Activated T-helper 17 cell treated with anti-CD3 and anti-CD28 coated beads, Interleukin-2, amount 50 U/mL, for 72 hours (primary cell): Measurements from ENCODE around the gene PRDX2. TPM values are rescaled to one million over a fixed set of nuclear protein-coding genes. Genes with fewer than 3 reads are reported as not detected.
"Not testable (repeated sequence)": the region's sequence is repeated elsewhere in the genome, so short reads cannot be mapped to it uniquely, and the experiment has no call there.

Experiments
- ATAC-seq: fragments of 150-1000 bp; cut with Tn5 transposase; replicated peaks from 2 replicates; pipeline ENCODE4 v1.10.0; 2021; ENCODE audit warnings: mild to moderate bottlenecking, moderate library complexity
- H3K27ac Mint-ChIP-seq: one replicate; pipeline ENCODE4 v1.8.0; 2022; ENCODE audit warnings: mixed read lengths
- H3K27me3 Mint-ChIP-seq: one replicate; pipeline ENCODE4 v1.8.0; 2022; ENCODE audit warnings: mixed read lengths
- H3K36me3 Mint-ChIP-seq: one replicate; pipeline ENCODE4 v1.8.0; 2022; ENCODE audit warnings: low read depth, mild to moderate bottlenecking, mixed read lengths
- H3K4me1 Mint-ChIP-seq: one replicate; pipeline ENCODE4 v1.8.0; 2022; ENCODE audit warnings: mixed read lengths
- H3K4me3 Mint-ChIP-seq: one replicate; pipeline ENCODE4 v1.8.0; 2022; ENCODE audit warnings: mild to moderate bottlenecking, mixed read lengths
- H3K9me3 Mint-ChIP-seq: one replicate; pipeline ENCODE4 v1.8.0; 2022; ENCODE audit warnings: mixed read lengths
- total RNA-seq, 2 donors: library from RNA; stranded (reverse); gene quantifications; one replicate each; pipeline ENCODE4 v1.2.3, GENCODE V29; 2022

The PRDX2 gene
- total RNA-seq, 2 donors from 2014 or later, result 307 to 415 TPM

GRCh38 chr19:12800923-12801465 is 606 bp downstream of the PRDX2 start:
- Mint-ChIP-seq H3K36me3 (peaks cover 50% of the 10 kb centered on the region), H3K27ac (peak overlapping the region; percentile 75), H3K4me3 (peak overlapping the region; percentile 83), H3K4me1 (peaks cover 13% of the 10 kb centered on the region), H3K27me3 (no peaks in the 10 kb centered on the region), H3K9me3 (no peaks in the 10 kb centered on the region)
- ATAC-seq, result peak; percentile 49

- no peaks in the 10 kb centered on the region for H3K9me3 Mint-ChIP-seq
- no peak for ATAC-seq
Observed at GRCh38 chr19:12800466-12800770, 1.2 kb downstream of the PRDX2 start.

GRCh38 chr19:12799742-12800465 is 1.7 kb downstream of the PRDX2 start:
- ATAC-seq, result no peak
- H3K4me3 Mint-ChIP-seq, result peak overlapping the region; percentile 83
- H3K27me3 Mint-ChIP-seq, result no peaks in the 10 kb centered on the region
- peaks cover 18% of the 10 kb centered on the region for H3K4me1 Mint-ChIP-seq
- no peaks in the 10 kb centered on the region for H3K9me3 Mint-ChIP-seq
- H3K27ac Mint-ChIP-seq, result no peak overlapping the region
- peaks cover 50% of the 10 kb centered on the region for H3K36me3 Mint-ChIP-seq

More at GRCh38 chr19:12800466-12800770, 1.2 kb downstream of the PRDX2 start:
- H3K27me3 Mint-ChIP-seq, result no peaks in the 10 kb centered on the region
- H3K4me3 Mint-ChIP-seq, result peak overlapping the region; percentile 83
- H3K4me1 Mint-ChIP-seq, result peaks cover 18% of the 10 kb centered on the region
- H3K36me3 Mint-ChIP-seq, result peaks cover 50% of the 10 kb centered on the region
- H3K27ac Mint-ChIP-seq, result peak overlapping the region; percentile 75

GRCh38 chr19:12797607-12798006 is 4.0 kb downstream of the PRDX2 start:
- ATAC-seq, H3K27ac Mint-ChIP-seq: not testable (repeated sequence)

GRCh38 chr19:12797141-12797587 is 4.4 kb downstream of the PRDX2 start:
- Mint-ChIP-seq H3K4me1 (peaks cover 18% of the 10 kb centered on the region), H3K27me3 (no peaks in the 10 kb centered on the region), H3K27ac (no peak overlapping the region), H3K36me3 (peaks cover 73% of the 10 kb centered on the region), H3K9me3 (no peaks in the 10 kb centered on the region), H3K4me3 (no peak overlapping the region)
- ATAC-seq, result no peak

More at GRCh38 chr19:12797607-12798006, 4.0 kb downstream of the PRDX2 start:
- H3K27me3 Mint-ChIP-seq, H3K9me3 Mint-ChIP-seq, H3K4me3 Mint-ChIP-seq: not testable (repeated sequence)
- Mint-ChIP-seq H3K36me3 (peaks cover 69% of the 10 kb centered on the region), H3K4me1 (peaks cover 23% of the 10 kb centered on the region)

GRCh38 chr19:12796146-12797071 is 5.2 kb downstream of the PRDX2 start:
- Mint-ChIP-seq H3K4me3 (peak overlapping the region; percentile 97), H3K4me1 (peaks cover 17% of the 10 kb centered on the region), H3K9me3 (no peaks in the 10 kb centered on the region), H3K36me3 (peaks cover 80% of the 10 kb centered on the region), H3K27ac (peak overlapping the region; percentile 81), H3K27me3 (no peaks in the 10 kb centered on the region)
- ATAC-seq, result peak; percentile 11

- Mint-ChIP-seq H3K27me3 (no peaks in the 10 kb centered on the region), H3K4me1 (peaks cover 17% of the 10 kb centered on the region), H3K36me3 (peaks cover 76% of the 10 kb centered on the region), H3K4me3 (peak overlapping the region; percentile 97), H3K27ac (peak overlapping the region; percentile 94), H3K9me3 (no peaks in the 10 kb centered on the region)
- ATAC-seq, result no peak
Observed at GRCh38 chr19:12794971-12795381, 6.6 kb downstream of the PRDX2 start.

GRCh38 chr19:12794196-12794941 is 7.2 kb downstream of the PRDX2 start:
- Mint-ChIP-seq H3K36me3 (peaks cover 71% of the 10 kb centered on the region), H3K4me1 (peaks cover 17% of the 10 kb centered on the region), H3K27me3 (no peaks in the 10 kb centered on the region), H3K4me3 (peak overlapping the region; percentile 97), H3K27ac (peak overlapping the region; percentile 94), H3K9me3 (no peaks in the 10 kb centered on the region)
- ATAC-seq, result no peak

GRCh38 chr19:12793290-12794195 is 8.1 kb downstream of the PRDX2 start:
- H3K27me3 Mint-ChIP-seq, result no peaks in the 10 kb centered on the region
- H3K36me3 Mint-ChIP-seq, result peaks cover 70% of the 10 kb centered on the region
- peak; percentile 40 for ATAC-seq
- no peaks in the 10 kb centered on the region for H3K9me3 Mint-ChIP-seq
- peaks cover 17% of the 10 kb centered on the region for H3K4me1 Mint-ChIP-seq
- peak overlapping the region; percentile 98 for H3K27ac Mint-ChIP-seq
- H3K4me3 Mint-ChIP-seq, result peak overlapping the region; percentile 97

- H3K27me3 Mint-ChIP-seq, result no peaks in the 10 kb centered on the region
- no peak for ATAC-seq
- H3K9me3 Mint-ChIP-seq, result no peaks in the 10 kb centered on the region
- H3K4me3 Mint-ChIP-seq, result peak overlapping the region; percentile 97
- H3K4me1 Mint-ChIP-seq, result peaks cover 17% of the 10 kb centered on the region
- H3K36me3 Mint-ChIP-seq, result peaks cover 67% of the 10 kb centered on the region
- peak overlapping the region; percentile 98 for H3K27ac Mint-ChIP-seq
Observed at GRCh38 chr19:12792853-12793289, 8.7 kb downstream of the PRDX2 start.

- H3K4me3 Mint-ChIP-seq, result peak overlapping the region; percentile 97
- H3K27ac Mint-ChIP-seq, result peak overlapping the region; percentile 98
- H3K4me1 Mint-ChIP-seq, result peaks cover 17% of the 10 kb centered on the region
- H3K36me3 Mint-ChIP-seq, result peaks cover 61% of the 10 kb centered on the region
- H3K27me3 Mint-ChIP-seq, result no peaks in the 10 kb centered on the region
- H3K9me3 Mint-ChIP-seq, result no peaks in the 10 kb centered on the region
- ATAC-seq, result no peak
Observed at GRCh38 chr19:12792051-12792852, 9.3 kb downstream of the PRDX2 start.

GRCh38 chr19:12791345-12792050 is 10.1 kb downstream of the PRDX2 start, which contains the start of gene JUNB:
Gene JUNB, plus strand, starts transcription at chr19:12791486. Its CDS starts 286 bp downstream, at chr19:12791772.
- Mint-ChIP-seq H3K36me3 (peaks cover 54% of the 10 kb centered on the region), H3K9me3 (no peaks in the 10 kb centered on the region), H3K27me3 (no peaks in the 10 kb centered on the region), H3K4me3 (peak within 1 kb of the TSS; percentile 97), H3K27ac (peak within 1 kb of the TSS; percentile 98), H3K4me1 (peaks cover 15% of the 10 kb centered on the region)
- peak; percentile 47 for ATAC-seq
